Upper lobe of left lung (tissue), 6 donors: ENCODE results near the gene LENEP. TPM values are rescaled to one million over a fixed set of nuclear protein-coding genes. Genes with fewer than 3 reads are reported as not detected.

Experiments used
- small RNA-seq, 4 donors: library from RNA; depleted of rRNA; stranded (forward); fragments of <200 nt; gene quantifications; one replicate each; pipeline ENCODE3, GENCODE V24; 2016
- total RNA-seq, 6 donors: library from RNA; depleted of rRNA in 4 of 6; stranded (reverse); fragments of >200 nt in 4 of 6; gene quantifications; one replicate each; pipeline versions ENCODE4 v1.1.0 to v1.2.1, GENCODE V29; 2016 to 2021
- donor health status: DM: no; HTN: no; CAD: no; lungs with moderate emphysema.
- donor health status: DM: no; HTN: yes; CAD: no; lungs with severe emphysema.

LENEP gene
- total RNA-seq, 6 donors from 2014 or later, result 0.57 to 1.0 TPM; not detected in 4

Small RNAs within 50 kb of the gene (small RNA-seq; reads per million reads assigned to genes)
- gene MIR4258 (0 reads per million in 4 donors), gene RF00017 (0 reads per million in 4 donors)

Other genes with a start within 250 kb of the LENEP start
- gene KCNN3, start 123.3 kb upstream of the LENEP start, total RNA-seq, result 1 to 10 TPM; 2.7 to 6.6 (median 3.7) TPM
- gene PMVK, start 56.9 kb upstream of the LENEP start, total RNA-seq, result 10 to 100 TPM in 5 of 6 donors, 1 to 10 TPM in 1; 9.4 to 51.6 (median 29.8) TPM
- gene PBXIP1, start 37.5 kb upstream of the LENEP start, total RNA-seq, result 100 to 1,000 TPM in 1 of 6 donors, 10 to 100 TPM in 5; 72.1 to 108 (median 83.7) TPM
- 10 to 100 TPM; 20.1 to 41.9 (median 27.5) TPM for gene PYGO2, start 31.8 kb upstream of the LENEP start, total RNA-seq
- gene SHC1, start 22.8 kb upstream of the LENEP start, total RNA-seq, result 100 to 1,000 TPM in 1 of 6 donors, 10 to 100 TPM in 5; 55.5 to 130 (median 69.1) TPM
- 10 to 100 TPM in 5 of 6 donors, 1 to 10 TPM in 1; 9.9 to 31.1 (median 22.5) TPM for gene CKS1B, start 18.9 kb upstream of the LENEP start, total RNA-seq
- gene FLAD1, start 10.2 kb upstream of the LENEP start, total RNA-seq, result 10 to 100 TPM; 15.6 to 62.9 (median 29.8) TPM
- gene ZBTB7B, start 9.2 kb downstream of the LENEP start, total RNA-seq, result 10 to 100 TPM; 43.9 to 88.2 (median 66.2) TPM
- 1 to 10 TPM in 4 of 6 donors, under 1 TPM in 2; 0.49 to 2.1 (median 1.1) TPM for gene DCST2, start 40.2 kb downstream of the LENEP start, total RNA-seq
- gene DCST1, start 40.2 kb downstream of the LENEP start, total RNA-seq, result under 1 TPM in 1 of 6 donors, not detected in 5; 0.89 TPM
- gene ADAM15, start 57.7 kb downstream of the LENEP start, total RNA-seq, result 100 to 1,000 TPM in 4 of 6 donors, 10 to 100 TPM in 2; 52.1 to 246 (median 106) TPM
- 1 to 10 TPM; 2.8 to 8.1 (median 7.0) TPM for gene EFNA4, start 70.2 kb downstream of the LENEP start, total RNA-seq
- gene EFNA3, start 85.3 kb downstream of the LENEP start, total RNA-seq, result 1 to 10 TPM in 4 of 6 donors, under 1 TPM in 2; 0.33 to 2.1 (median 1.4) TPM
- gene EFNA1, start 134.3 kb downstream of the LENEP start, total RNA-seq, result 100 to 1,000 TPM; 131 to 226 (median 164) TPM
- gene SLC50A1, start 142.3 kb downstream of the LENEP start, total RNA-seq, result 10 to 100 TPM; 19.9 to 49.9 (median 42.7) TPM
- gene DPM3, start 146.9 kb downstream of the LENEP start, total RNA-seq, result 100 to 1,000 TPM in 2 of 6 donors, 10 to 100 TPM in 3, not detected in 1; 25.1 to 112 (median 67.5) TPM
- gene KRTCAP2, start 179.7 kb downstream of the LENEP start, total RNA-seq, result 100 to 1,000 TPM in 4 of 6 donors, 10 to 100 TPM in 2; 47.1 to 166 (median 131) TPM
- under 1 TPM in 3 of 6 donors, not detected in 3; 0.30 to 0.64 (median 0.57) TPM for gene TRIM46, start 180.3 kb downstream of the LENEP start, total RNA-seq
- gene THBS3, start 214.3 kb downstream of the LENEP start, total RNA-seq, result 10 to 100 TPM; 18.3 to 97.4 (median 27.6) TPM
- 10 to 100 TPM; 23.0 to 68.4 (median 37.4) TPM for gene MTX1, start 215.1 kb downstream of the LENEP start, total RNA-seq